Psoas muscle (tissue), 8 donors: ENCODE data around the gene GLRA2. TPM values are rescaled to one million over a fixed set of nuclear protein-coding genes. Genes with fewer than 3 reads are reported as not detected.

ENCODE experiments used
- ATAC-seq, 4 donors: fragments of 200-7000 bp; cut with Tn5 transposase; one replicate each; pipeline ENCODE4 v1.9.1; 2020; ENCODE audit warnings: moderate library complexity in 3 of 4, mild to moderate bottlenecking in 2 of 4
- DNase-seq, 2 donors: peaks; one replicate each; pipeline ENCODE4 v3.0.0-alpha.2; 2020
- H3K27ac ChIP-seq: fragments of 200-600 bp; one replicate; pipeline ENCODE4 v1.8.0; 2022
- H3K27me3 ChIP-seq, 3 donors: fragments of 200-600 bp in 1 of 3; one replicate each; pipeline versions ENCODE4 v1.6.1 to v1.8.0; 2013 to 2022; ENCODE audit warnings: low read length in 2 of 3, mild to moderate bottlenecking in 2 of 3, moderate library complexity in 1 of 3; ENCODE audit not compliant: insufficient read depth in 3 of 3
- H3K36me3 ChIP-seq, 2 donors: fragments of 200-600 bp in 1 of 2; one replicate each; pipeline versions ENCODE4 v1.6.1 to v1.8.0; 2013 to 2022; ENCODE audit warnings: low read depth in 1 of 2, mild to moderate bottlenecking in 1 of 2, moderate library complexity in 1 of 2; ENCODE audit not compliant: insufficient read depth in 1 of 2
- H3K4me1 ChIP-seq: fragments of 200-600 bp; one replicate; pipeline ENCODE4 v1.8.0; 2022
- H3K4me3 ChIP-seq: fragments of 200-600 bp; one replicate; pipeline ENCODE4 v1.8.0; 2022; ENCODE audit warnings: mild to moderate bottlenecking
- H3K9me3 ChIP-seq: fragments of 200-600 bp; one replicate; pipeline ENCODE4 v1.8.0; 2022
- CTCF ChIP-seq: fragments of 200-600 bp; IDR thresholded peaks from one replicate; pipeline ENCODE4 v1.8.0; 2022; ENCODE audit warnings: antibody characterized with exemption
- WGBS, 3 donors: extraction: QIAGEN DNeasy Blood & Tissue Kit; methylation state at CpG; one replicate each; pipeline versions ENCODE4 v1.1.6 to v1.1.7; 2013; 5-methylcytosine and 5-hydroxymethylcytosine counted together
- intact Hi-C, 2 donors: fragments of 100-400 bp; cut with DNase I; formaldehyde crosslinking; loops; one replicate each; pipeline versions ENCODE4 v1.11.0 to v1.14.2; 2022
- polyA plus RNA-seq, 3 donors: library from polyadenylated mRNA; stranded (reverse); fragments of 200-250 nt; gene quantifications; one replicate each; pipeline ENCODE4 v1.2.3, GENCODE V29; 2013
- total RNA-seq, 4 donors: library from RNA; stranded (reverse); fragmentation: NEBNext Ultra II Directional in 2 of 4; extraction: Animal tissue kit (Norgen Biotek cat#: 25700) in 2 of 4; gene quantifications; one replicate each; pipeline versions ENCODE4 v1.2.1 to v1.2.4, GENCODE V29; 2021 to 2023
- donor health status: healthy with polysubstance abuse.
- donor health status: DM: no; HTN: no; CAD: no; lungs with moderate emphysema.
- donor health status: Bipolar disorder and iron deficiency.
- donor health status: healthy.
- donor health status: DM: yes; HTN: yes; CAD: no.
- donor health status: DM: no; HTN: no; CAD: no.
- donor health status: DM: no; HTN: no; CAD: no.
- donor health status: DM: yes; HTN: yes; CAD: no.

The GLRA2 gene
- total and polyA plus RNA-seq, 7 donors = not detected

DNA sequence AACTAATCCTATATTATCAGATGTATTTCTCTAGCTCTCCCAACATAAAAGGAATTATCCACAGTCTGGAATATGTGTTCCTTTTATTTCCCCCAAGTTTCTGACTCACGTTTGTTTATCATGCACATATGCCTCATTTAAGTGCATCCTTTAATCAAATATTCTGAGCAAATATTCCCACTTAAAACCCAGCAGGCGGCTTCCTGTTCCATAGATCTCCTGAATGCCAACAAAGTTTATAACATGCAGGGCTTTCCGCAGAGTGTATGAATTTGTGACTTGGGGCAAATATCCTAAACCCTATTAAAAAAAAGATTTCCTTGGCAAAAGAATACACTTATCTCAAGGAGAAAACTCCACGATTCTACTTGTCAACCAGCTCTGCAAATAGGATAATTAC, 16.9 kb downstream of the GLRA2 start:
- Histone ChIP-seq H3K36me3 (no peaks in the 10 kb centered on the region), H3K27ac (no peak overlapping the region), H3K4me1 (no peaks in the 10 kb centered on the region), H3K4me3 (no peak overlapping the region), H3K9me3 (no peaks in the 10 kb centered on the region), H3K27me3 (no peaks in the 10 kb centered on the region)
- TF ChIP-seq CTCF = no peak
- 56 to 76% (median 75%) methylated on average over 4 of the region's 4 CpGs for WGBS, 3 donors
- intact Hi-C loops = no loop called here
- DNase-seq (no peak), ATAC-seq (no peak)

DNA sequence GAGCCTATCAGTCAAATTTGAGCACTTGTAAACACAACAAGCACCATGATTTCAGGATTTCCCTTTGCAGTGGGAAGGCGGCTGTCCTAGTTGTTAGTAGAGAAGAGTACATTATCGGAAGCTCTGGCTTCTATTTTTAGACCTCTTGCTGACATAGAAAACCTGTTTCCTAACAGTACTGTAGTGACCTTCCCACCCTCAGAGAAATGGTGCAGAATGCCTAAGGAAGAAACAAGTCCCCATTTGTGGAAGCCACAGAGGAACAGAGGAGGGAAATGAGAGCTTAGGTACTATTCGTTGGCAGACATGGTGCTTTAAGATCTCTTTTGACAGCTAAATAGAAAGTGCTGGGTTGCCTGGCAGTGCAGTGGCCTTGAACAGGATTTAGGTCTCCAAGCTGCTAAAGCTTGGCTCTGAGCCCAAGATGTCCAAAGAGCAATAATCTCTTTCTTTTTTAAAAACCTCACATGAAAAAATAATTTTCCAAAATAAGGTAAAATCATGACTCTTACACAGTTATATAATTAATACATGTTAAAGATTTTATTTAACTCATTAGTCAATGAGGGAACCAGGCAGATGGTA, 24.9 kb downstream of the GLRA2 start:
- no peak overlapping the region for H3K27ac ChIP-seq
- intact Hi-C loops = no loop called here
- H3K4me3 ChIP-seq = no peak overlapping the region
- no peaks in the 10 kb centered on the region for H3K9me3 ChIP-seq
- H3K36me3 ChIP-seq = no peaks in the 10 kb centered on the region
- DNase-seq (no peak), ATAC-seq (no peak)
- H3K4me1 ChIP-seq = no peaks in the 10 kb centered on the region
- TF ChIP-seq CTCF = no peak
- 13 to 30% (median 17%) methylated on average over 3 of the region's 3 CpGs for WGBS, 3 donors
- no peaks in the 10 kb centered on the region for H3K27me3 ChIP-seq

DNA sequence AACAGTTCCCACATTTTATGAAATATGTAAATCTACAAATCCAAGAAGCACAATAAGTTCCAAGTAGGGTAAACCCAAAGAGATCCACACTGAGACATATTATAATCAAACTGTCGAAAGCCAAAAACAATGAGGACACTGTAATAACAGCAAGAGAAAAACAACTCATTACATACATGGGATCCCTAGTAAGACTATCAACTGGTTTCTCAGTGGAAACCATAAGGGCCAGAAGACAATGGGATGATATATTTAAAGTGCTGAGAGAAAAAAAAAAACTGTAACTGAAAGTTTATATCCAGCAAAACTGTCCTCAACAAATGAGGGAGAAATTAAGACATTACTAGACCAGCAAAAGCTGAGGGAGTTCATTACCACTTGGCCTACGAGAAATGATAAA, 34.7 kb downstream of the GLRA2 start:
- H3K4me3 ChIP-seq = no peak overlapping the region
- peaks cover 21% of the 10 kb centered on the region for H3K9me3 ChIP-seq
- H3K27me3 ChIP-seq = no peaks in the 10 kb centered on the region
- ATAC-seq (no peak), DNase-seq (no peak)
- H3K4me1 ChIP-seq = no peaks in the 10 kb centered on the region
- intact Hi-C loops = no loop called here
- WGBS, 3 donors = 66 to 85% (median 84%) methylated on average over 2 of the region's 2 CpGs
- H3K36me3 ChIP-seq = no peaks in the 10 kb centered on the region
- H3K27ac ChIP-seq = no peak overlapping the region
- no peak for TF ChIP-seq CTCF

DNA sequence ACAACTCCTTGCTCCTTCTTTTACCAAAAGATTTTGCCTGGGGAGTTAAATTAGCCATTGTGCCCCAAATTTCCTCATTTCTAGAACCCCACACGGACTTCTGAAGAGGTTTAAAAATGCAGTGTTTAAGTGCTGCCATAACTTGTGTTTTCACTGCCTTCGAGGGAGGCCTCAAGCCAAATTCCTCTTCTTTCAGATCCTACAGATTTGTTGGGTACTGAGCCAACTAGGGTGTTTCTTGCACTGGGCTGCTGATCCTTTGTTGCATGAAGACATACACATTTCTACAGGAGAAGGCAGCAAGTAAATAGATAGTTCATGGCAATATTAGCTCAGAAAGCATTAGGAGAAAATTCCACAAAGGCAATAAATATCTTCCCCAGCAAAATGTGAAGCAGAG, 43.8 kb downstream of the GLRA2 start:
- H3K27ac ChIP-seq = no peak overlapping the region
- intact Hi-C loops = no loop called here
- H3K36me3 ChIP-seq = no peaks in the 10 kb centered on the region
- H3K9me3 ChIP-seq = no peaks in the 10 kb centered on the region
- WGBS, 3 donors = 16 to 37% (median 34%) methylated on average over 2 of the region's 2 CpGs
- no peaks in the 10 kb centered on the region for H3K4me1 ChIP-seq
- DNase-seq = no peak
- H3K4me3 ChIP-seq = no peak overlapping the region
- H3K27me3 ChIP-seq = no peaks in the 10 kb centered on the region
- no peak for TF ChIP-seq CTCF
- no peak for ATAC-seq

- no peak overlapping the region for H3K4me3 ChIP-seq
- intact Hi-C loops = no loop called here
- H3K27ac ChIP-seq = no peak overlapping the region
- H3K27me3 ChIP-seq = no peaks in the 10 kb centered on the region
- no peaks in the 10 kb centered on the region for H3K4me1 ChIP-seq
- no peaks in the 10 kb centered on the region for H3K9me3 ChIP-seq
- DNase-seq (no peak), ATAC-seq (no peak)
- WGBS, 3 donors = 75 to 83% (median 80%) methylated on average over 8 of the region's 8 CpGs
- no peak for TF ChIP-seq CTCF
- H3K36me3 ChIP-seq = no peaks in the 10 kb centered on the region
These were observed 51.7 kb downstream of the GLRA2 start for GRCh38 chrX:14581081-14581480.
